ENCODE measurements around the gene PCDH15.

DNA sequence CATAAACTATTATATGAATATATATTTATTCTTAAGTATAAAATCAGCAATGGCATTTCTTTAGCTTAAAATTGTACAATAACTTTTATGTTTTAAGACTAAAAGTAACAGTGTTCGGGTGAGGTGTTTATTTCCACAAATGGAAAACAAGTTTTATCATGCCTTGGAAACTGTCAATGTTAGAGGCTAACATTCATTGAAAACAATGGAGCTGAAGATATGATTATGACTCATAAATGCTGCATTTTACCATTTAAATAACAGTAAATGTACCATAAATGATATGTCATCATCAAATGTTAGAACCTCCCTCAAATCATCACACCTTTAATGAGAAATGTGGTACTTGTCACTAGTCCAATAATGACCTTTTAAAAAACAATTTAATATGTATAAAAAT, 897.3 kb downstream of the PCDH15 start:
- TF ChIP-seq EZH2 (IDR thresholded peaks at IDR 0.05; ENCODE audit: borderline replicate concordance, low read depth, low read length, severe bottlenecking), result no peak
- TF ChIP-seq CTCF (IDR thresholded peaks at IDR 0.05; ENCODE audit: borderline replicate concordance, extremely low read depth, low read length, poor library complexity, severe bottlenecking), result no peak

Data from DND-41 (cell line).